Tibial nerve (tissue), 4 donors: ENCODE results near the gene PPM1G. TPM values are rescaled to one million over a fixed set of nuclear protein-coding genes. Genes with fewer than 3 reads are reported as not detected.
"Not testable (repeated sequence)": the region's sequence is repeated elsewhere in the genome, so short reads cannot be mapped to it uniquely, and the experiment has no call there.

Experiments used
- DNase-seq, 2 donors: peaks; one replicate each; pipeline ENCODE4 v3.0.0-alpha.2; 2019; ENCODE audit warnings: low spot score in 2 of 2
- H3K27ac ChIP-seq, 4 donors: fragments of 200-600 bp; sonication (generic) in 3 of 4; one replicate each; pipeline ENCODE4 v1.5.1; 2017 to 2019; ENCODE audit warnings: mild to moderate bottlenecking in 1 of 4
- H3K27me3 ChIP-seq, 2 donors: fragments of 200-600 bp; sonication (generic) in 1 of 2; one replicate each; pipeline versions ENCODE4 v1.5.1 to v1.6.0; 2017 to 2019
- H3K36me3 ChIP-seq, 3 donors: fragments of 200-600 bp; sonication (generic); one replicate each; pipeline ENCODE4 v1.5.1; 2018 to 2019
- H3K4me1 ChIP-seq, 4 donors: fragments of 200-600 bp; sonication (generic) in 3 of 4; one replicate each; pipeline ENCODE4 v1.5.1; 2017 to 2019
- H3K4me3 ChIP-seq, 4 donors: fragments of 200-600 bp; sonication (generic) in 3 of 4; one replicate each; pipeline ENCODE4 v1.5.1; 2017 to 2019; ENCODE audit warnings: mild to moderate bottlenecking in 1 of 4, moderate library complexity in 1 of 4
- H3K9me3 ChIP-seq, 4 donors: fragments of 200-600 bp; sonication (generic) in 3 of 4; one replicate each; pipeline ENCODE4 v1.5.1; 2017 to 2019
- CTCF ChIP-seq, 5 experiments: fragments of 200-600 bp in 3 of 5; fragments of 450-650 bp in 2 of 5; sonication (generic) in 3 of 5; IDR thresholded peaks; one replicate each; pipeline ENCODE4 v1.5.1; 2016 to 2019; ENCODE audit warnings: antibody characterized with exemption in 5 of 5, mild to moderate bottlenecking in 3 of 5, moderate library complexity in 2 of 5
- EP300 ChIP-seq, 2 donors: sonication (generic); formaldehyde crosslinking; IDR thresholded peaks; one replicate each; pipeline ENCODE4 v1.6.1; 2017; ENCODE audit warnings: antibody characterized with exemption in 2 of 2, mild to moderate bottlenecking in 1 of 2
- POLR2A ChIP-seq, 2 donors: fragments of 450-650 bp; IDR thresholded peaks; one replicate each; pipeline ENCODE4 v1.6.1; 2017; ENCODE audit warnings: antibody characterized with exemption in 2 of 2, mild to moderate bottlenecking in 2 of 2, moderate library complexity in 2 of 2
- WGBS, 2 donors: methylation state at CpG; one replicate each; pipeline ENCODE4 v1.1.5; 2018; 5-methylcytosine and 5-hydroxymethylcytosine counted together
- total RNA-seq, 4 donors: library from RNA; depleted of rRNA; stranded (reverse); fragments of >200 nt; gene quantifications; one replicate each; pipeline ENCODE4 v1.1.0, GENCODE V29; 2016

The PPM1G gene
- total RNA-seq, 4 donors from 2014 or later = 33.7 to 53.6 (median 47.9) TPM

- Histone ChIP-seq H3K4me1 (peaks cover 0 to 8% (median 3%) of the 10 kb centered on the region in 4 donors), H3K27me3 (no peaks in the 10 kb centered on the region), H3K27ac (no peak overlapping the region), H3K4me3 (no peak overlapping the region), H3K36me3 (peaks cover 0 to 49% (median 6%) of the 10 kb centered on the region in 3 donors), H3K9me3 (no peaks in the 10 kb centered on the region)
- 85 to 95% methylated on average over 4 of the region's 4 CpGs for WGBS, 2 donors
- no peak for DNase-seq
- TF ChIP-seq EP300 (IDR thresholded peaks at IDR 0.05) = no peak
- no peak for TF ChIP-seq POLR2A (IDR thresholded peaks at IDR 0.05)
Measured at GRCh38 chr2:27362678-27363420, 46.5 kb downstream of the PPM1G start.

GRCh38 chr2:27356382-27357181, 52.8 kb downstream of the PPM1G start, which contains the start of gene GTF3C2:
TSS of gene GTF3C2 (minus strand) at chr2:27356764. CDS start at chr2:27343554, 13,210 bp downstream.
- WGBS, 2 donors = 0 to 1% methylated on average over 48 to 61 of the region's 67 CpGs

GRCh38 chr2:27356056-27356381, 53.4 kb downstream of the PPM1G start:
- no peak for TF ChIP-seq POLR2A (IDR thresholded peaks at IDR 0.05)
- TF ChIP-seq CTCF (IDR thresholded peaks at IDR 0.05) = no peak
- TF ChIP-seq EP300 (IDR thresholded peaks at IDR 0.05) = no peak
- H3K36me3 ChIP-seq = no peaks in the 10 kb centered on the region
- no peaks in the 10 kb centered on the region for H3K9me3 ChIP-seq
- peak overlapping the region in 3 of 4 donors; percentile 84 to 93 (median 91) for H3K27ac ChIP-seq
- H3K4me3 ChIP-seq = peak overlapping the region; percentile 76 to 88 (median 82)
- H3K27me3 ChIP-seq = no peaks in the 10 kb centered on the region
- 1 to 4% methylated on average over 6 to 9 of the region's 12 CpGs for WGBS, 2 donors
- no peak for DNase-seq
- peaks cover 0 to 54% (median 18%) of the 10 kb centered on the region in 4 donors for H3K4me1 ChIP-seq

More at GRCh38 chr2:27356382-27357181, 52.8 kb downstream of the PPM1G start, which contains the start of gene GTF3C2:
- Histone ChIP-seq H3K27ac (peak within 1 kb of the TSS; percentile 73 to 93 (median 88)), H3K27me3 (no peaks in the 10 kb centered on the region), H3K9me3 (no peaks in the 10 kb centered on the region), H3K36me3 (no peaks in the 10 kb centered on the region), H3K4me3 (peak within 1 kb of the TSS; percentile 76 to 88 (median 82)), H3K4me1 (peaks cover 0 to 54% (median 18%) of the 10 kb centered on the region in 4 donors)
- TF ChIP-seq POLR2A (IDR thresholded peaks at IDR 0.05) (peak in 1 of 2 donors; percentile 18), EP300 (IDR thresholded peaks at IDR 0.05) (peak in 1 of 2 donors; percentile 91), CTCF (IDR thresholded peaks at IDR 0.05) (peak in 3 of 5 experiments; percentile 6 to 66 (median 36))
- peak; percentile 89 to 95 for DNase-seq

- Histone ChIP-seq H3K27me3 (no peaks in the 10 kb centered on the region), H3K4me3 (no peak overlapping the region), H3K27ac (no peak overlapping the region), H3K9me3 (no peaks in the 10 kb centered on the region), H3K36me3 (no peaks in the 10 kb centered on the region), H3K4me1 (peaks cover 0 to 54% (median 18%) of the 10 kb centered on the region in 4 donors)
- DNase-seq = no peak
- TF ChIP-seq EP300 (IDR thresholded peaks at IDR 0.05) (no peak), POLR2A (IDR thresholded peaks at IDR 0.05) (no peak), CTCF (IDR thresholded peaks at IDR 0.05) (no peak)
- 90 to 94% methylated on average over 7 of the region's 7 CpGs for WGBS, 2 donors
Measured at GRCh38 chr2:27354597-27354927, 54.8 kb downstream of the PPM1G start.

GRCh38 chr2:27353762-27354596, 55.4 kb downstream of the PPM1G start:
- no peak overlapping the region for H3K4me3 ChIP-seq
- no peak for DNase-seq
- H3K9me3 ChIP-seq = no peaks in the 10 kb centered on the region
- no peaks in the 10 kb centered on the region for H3K27me3 ChIP-seq
- peaks cover 0 to 54% (median 18%) of the 10 kb centered on the region in 4 donors for H3K4me1 ChIP-seq
- no peak overlapping the region for H3K27ac ChIP-seq
- WGBS, 2 donors = 73 to 77% methylated on average over 7 of the region's 7 CpGs
- no peak for TF ChIP-seq CTCF (IDR thresholded peaks at IDR 0.05)
- no peak for TF ChIP-seq POLR2A (IDR thresholded peaks at IDR 0.05)
- TF ChIP-seq EP300 (IDR thresholded peaks at IDR 0.05) = no peak
- H3K36me3 ChIP-seq = no peaks in the 10 kb centered on the region

- DNase-seq, H3K36me3 ChIP-seq, H3K27me3 ChIP-seq, H3K27ac ChIP-seq, H3K4me3 ChIP-seq, H3K9me3 ChIP-seq: not testable (repeated sequence)
- WGBS, 2 donors = 91 to 95% methylated on average over 5 of the region's 5 CpGs
- peaks cover 0 to 54% (median 18%) of the 10 kb centered on the region in 4 donors for H3K4me1 ChIP-seq
Measured at GRCh38 chr2:27353386-27353761, 56.0 kb downstream of the PPM1G start.
